Stimulated activated CD8-positive, alpha-beta memory T cell treated with anti-CD3 and anti-CD28 coated beads, Interleukin-7, amount 100 ng/mL, for 1 hour (primary cell): ENCODE data around the gene NARF.

Experiments
- DNase-seq, 2 donors: peaks; one replicate each; pipeline ENCODE4 v3.0.0-alpha.2; 2020; ENCODE audit warnings: low read depth in 2 of 2

Gene NARF

DNA sequence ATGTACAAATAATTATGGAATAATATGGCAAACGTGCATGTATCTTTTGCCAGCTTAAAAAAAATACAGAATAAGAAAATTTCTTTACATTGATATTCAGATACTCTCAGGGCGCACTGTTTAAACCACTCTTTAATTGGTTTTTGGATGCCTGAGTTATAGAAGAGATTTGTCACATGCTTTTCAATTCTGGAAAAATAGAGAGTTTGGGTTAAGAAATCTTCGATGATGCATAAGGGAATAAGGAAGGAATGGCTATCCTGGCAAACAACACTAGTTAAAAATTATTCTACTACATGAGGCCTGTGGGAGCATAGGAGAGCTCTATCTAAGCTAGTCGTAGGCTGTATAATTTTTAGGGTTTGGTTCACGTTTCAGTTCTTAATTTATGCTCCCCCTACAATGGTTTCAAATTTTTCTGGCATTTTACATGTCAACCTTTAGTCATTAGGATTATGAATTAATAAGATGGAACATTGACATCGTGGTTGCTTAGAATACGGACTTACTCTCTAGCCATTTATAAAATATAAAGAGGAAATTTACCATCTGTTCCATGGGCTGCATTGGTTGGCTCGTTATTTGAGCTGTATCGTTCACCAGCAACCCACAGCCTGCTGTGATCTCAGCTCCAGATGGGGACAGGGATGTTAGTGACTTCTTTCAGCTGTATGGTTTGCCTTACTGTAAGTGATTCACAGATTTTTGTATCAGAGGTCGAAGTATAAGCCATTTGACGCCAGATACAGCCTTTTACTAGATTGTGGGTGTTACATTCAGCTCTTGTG is 15.9 kb downstream of the NARF start:
- DNase-seq: no peak

- DNase-seq: no peak
Observed at GRCh38 chr17:82475458-82475857, 16.9 kb downstream of the NARF start.

GRCh38 chr17:82477934-82478333 is 19.4 kb downstream of the NARF start:
- DNase-seq: no peak

DNA sequence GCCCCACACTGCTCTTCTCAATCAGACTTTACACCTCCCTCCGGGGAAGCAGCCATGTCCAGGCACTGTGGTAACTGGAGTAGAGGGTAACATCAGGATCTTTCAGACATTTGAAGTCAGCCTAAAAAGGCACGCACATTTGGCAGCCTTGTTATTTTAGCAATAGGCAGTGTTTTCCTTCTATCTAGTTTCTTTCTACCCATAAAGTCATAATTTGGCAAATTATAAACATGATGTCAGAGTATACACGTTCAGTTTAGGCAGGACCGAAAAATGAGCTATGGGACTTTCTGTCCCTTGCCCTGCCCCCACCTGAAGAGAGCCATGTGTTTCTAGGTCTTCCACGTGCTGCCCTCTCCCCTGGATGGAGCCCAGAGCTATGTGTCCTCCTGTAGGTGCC is 21.1 kb downstream of the NARF start:
- no peak for DNase-seq

DNA sequence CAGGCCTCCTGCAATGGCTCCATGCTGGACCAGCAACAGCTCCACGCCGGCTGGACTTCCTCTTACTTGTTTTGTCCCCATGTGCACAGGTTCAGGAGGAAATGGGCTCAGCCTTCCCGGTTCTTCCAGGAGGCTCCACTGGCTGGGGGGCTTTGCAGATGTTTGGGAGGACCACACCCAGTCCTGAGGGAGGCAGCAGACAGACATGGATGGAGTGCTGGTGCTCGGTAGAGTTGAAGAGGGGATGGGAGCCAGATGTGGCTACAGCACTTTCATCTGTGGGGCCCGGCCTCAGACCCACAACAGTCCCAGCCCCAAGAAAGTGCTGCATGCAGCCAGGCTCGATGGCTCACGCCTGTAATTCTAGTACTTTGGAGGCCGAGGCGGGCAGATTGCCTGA is 21.8 kb downstream of the NARF start:
- no peak for DNase-seq

- no peak for DNase-seq
Observed at GRCh38 chr17:82483204-82483660, 24.7 kb downstream of the NARF start.

DNA sequence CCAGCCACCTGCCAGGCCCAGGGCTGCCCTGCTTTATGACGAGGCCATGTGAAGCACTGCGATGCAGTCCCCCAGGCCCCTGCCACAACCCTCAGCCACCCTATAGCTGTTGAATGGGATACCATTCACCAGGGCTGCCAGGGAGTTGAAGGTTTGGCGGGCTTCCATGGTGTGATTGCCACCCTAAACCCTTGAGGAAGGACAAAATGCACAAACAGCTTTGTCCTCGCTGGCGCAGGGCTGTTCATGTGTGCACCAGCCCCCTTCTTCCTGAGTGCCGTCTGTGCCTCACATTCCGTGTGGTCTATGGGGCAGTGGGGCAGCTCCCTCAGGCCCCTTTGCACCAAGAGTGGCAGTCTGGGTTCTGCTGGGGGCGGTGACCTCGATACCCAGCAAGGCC is 25.3 kb downstream of the NARF start:
- DNase-seq: no peak

DNA sequence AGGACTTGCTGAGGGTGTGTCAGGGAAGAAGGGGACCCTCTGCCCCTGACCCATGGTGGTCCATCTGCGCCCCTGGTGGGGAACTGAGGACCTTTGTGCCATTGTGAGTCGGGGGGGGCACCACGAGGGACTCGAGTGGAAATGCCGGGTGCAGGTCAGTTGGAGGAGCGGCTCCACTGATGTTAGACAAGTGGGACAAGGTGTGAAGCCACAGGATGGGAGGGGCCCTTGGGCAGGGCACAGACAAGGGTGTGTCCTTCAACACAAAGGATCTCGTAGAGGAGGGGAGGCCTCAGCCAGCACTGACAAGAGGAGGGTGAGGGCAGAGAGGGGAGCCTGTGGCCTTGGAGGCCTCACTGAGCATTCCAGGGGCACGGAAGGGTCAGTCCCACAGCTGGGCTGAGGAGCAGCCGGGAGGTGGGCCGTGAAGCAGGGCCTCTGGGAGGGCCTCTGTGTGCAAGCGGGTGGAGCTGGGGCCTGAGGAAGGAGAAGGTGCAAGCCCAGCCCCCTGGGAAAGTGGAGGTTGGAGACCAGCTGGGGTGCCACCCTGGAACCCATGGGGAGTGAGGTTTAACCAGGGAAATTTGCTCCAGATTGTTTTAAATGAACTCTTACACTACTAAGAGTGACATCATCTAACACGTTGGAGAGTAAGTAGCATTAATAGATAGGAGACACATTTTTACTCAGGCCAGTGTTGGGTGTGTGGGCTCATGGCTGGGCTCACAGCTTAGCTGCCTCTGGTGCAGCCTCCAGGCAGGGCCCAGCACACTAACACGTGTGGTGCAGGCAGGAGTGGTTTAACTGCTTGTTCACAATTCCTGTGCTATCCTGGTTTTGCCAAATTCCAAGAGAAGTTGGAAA is 27.9 kb downstream of the NARF start:
- DNase-seq: no peak

DNA sequence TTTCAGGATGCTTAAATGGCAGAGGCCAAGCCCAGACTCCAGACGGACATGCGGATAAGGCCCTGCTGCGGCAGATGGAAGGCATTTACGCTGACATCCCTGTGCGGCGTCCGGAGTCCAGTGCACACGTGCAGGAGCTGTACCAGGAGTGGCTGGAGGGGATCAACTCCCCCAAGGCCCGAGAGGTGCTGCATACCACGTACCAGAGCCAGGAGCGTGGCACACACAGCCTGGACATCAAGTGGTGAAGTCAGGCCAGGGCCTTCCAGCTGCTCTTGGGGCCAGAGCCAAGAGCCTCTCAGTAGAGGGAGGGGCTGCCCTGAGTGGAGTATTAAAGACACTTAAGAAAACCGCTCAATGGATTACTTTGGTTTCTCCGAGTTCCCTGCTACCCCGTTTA is 29.4 kb downstream of the NARF start:
- no peak for DNase-seq

DNA sequence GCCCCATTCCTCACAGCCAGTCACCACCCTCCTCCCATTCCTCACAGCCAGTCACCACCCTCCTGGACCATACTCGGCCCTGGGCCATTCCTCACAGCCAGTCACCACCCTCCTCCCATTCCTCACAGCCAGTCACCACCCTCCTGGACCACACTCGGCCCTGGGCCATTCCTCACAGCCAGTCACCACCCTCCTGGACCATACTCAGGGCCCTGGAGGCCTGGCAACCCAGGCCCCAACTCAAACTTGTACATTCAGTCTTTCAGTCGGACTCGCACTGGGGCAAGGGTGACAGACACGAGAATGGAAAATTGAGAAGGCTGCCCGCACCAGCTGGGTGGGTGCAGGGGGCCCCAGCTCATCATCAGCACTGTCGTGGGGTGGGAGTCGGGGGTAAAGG is 30.6 kb downstream of the NARF start:
- no peak for DNase-seq

DNA sequence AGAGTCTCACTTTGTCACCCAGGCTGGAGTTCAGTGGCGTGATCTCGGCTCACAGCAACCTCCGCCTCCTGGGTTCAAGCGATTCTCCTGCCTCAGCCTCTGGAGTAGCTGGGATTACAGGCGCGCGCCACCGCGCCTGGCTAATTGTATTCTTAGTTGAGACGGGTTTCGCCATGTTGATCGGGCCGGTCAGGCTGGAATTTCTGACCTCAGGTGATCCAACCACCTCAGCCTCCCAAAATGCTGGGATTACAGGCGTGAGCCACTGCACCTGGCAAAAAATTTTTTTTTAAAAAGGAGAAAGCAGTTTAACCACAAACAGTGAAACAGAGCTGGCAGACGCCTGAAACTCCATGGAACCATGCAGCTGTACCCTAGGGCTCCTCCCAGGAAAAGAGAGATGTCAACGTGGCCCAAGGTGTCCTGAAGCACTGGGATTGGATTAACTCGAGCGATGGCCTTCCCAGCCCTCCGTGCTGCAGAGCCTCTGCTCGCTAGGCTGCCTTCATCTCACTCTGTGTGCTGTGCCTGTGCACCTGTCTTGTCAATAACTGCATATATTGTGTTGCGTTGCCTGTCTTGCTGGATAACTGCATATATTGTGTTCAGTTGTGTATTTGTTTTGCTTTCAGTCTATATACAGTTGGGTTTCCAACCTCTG is 31.4 kb downstream of the NARF start:
- no peak for DNase-seq

DNA sequence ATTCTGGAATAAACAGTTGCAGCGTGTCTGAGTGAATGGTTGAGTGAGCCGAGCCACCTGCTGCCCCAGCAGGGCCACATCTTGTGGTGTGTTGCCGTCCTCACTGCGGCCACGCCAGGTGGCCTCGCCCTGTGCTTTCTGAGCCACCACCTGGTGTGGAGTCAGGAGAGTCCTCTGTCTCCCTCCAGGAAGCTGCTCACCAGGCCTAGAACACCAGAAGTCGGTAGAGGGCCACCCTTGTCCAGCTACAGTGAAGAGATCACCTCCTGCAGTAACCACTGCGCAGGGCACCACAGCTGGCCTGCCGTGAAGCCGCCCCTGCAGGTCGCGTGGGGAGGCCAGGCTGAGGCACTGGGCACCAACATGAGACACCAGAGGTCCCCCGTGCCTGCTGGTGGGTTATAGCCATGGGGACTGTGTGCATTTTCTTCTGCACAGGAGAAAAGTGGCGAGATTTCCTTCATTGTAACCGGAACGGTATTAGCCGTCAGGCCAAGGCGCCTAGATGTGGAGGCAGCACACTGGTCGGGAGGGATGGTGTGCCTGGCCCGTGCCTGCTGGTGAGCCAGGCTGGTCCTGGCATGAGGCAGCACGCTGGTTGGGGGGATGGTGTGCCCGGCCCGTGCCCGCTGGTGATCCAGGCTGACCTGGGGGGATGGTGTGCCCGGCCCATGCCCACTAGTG is 32.1 kb downstream of the NARF start:
- DNase-seq: no peak

GRCh38 chr17:82491196-82491530 is 32.6 kb downstream of the NARF start:
- DNase-seq: no peak

DNA sequence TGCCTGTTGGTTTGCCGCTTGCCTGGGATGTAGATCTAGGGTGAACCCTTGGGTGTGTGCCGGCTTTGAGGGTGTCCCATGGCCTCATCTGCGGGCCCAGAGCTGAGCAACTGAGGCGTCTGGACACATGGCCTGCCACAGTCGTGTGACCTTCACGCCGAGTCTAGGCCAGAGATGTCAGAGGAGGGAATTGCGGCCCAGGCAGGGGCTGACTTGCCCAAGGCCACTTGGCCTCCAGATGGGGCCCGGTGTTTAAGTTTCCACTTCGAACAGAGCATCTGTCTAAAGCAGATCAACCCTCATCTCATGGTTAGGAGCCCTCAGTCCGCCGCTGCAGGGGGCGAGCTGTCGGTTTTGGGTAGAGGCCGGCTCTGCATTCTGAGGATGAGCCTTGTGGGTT is 33.0 kb downstream of the NARF start:
- no peak for DNase-seq

DNA sequence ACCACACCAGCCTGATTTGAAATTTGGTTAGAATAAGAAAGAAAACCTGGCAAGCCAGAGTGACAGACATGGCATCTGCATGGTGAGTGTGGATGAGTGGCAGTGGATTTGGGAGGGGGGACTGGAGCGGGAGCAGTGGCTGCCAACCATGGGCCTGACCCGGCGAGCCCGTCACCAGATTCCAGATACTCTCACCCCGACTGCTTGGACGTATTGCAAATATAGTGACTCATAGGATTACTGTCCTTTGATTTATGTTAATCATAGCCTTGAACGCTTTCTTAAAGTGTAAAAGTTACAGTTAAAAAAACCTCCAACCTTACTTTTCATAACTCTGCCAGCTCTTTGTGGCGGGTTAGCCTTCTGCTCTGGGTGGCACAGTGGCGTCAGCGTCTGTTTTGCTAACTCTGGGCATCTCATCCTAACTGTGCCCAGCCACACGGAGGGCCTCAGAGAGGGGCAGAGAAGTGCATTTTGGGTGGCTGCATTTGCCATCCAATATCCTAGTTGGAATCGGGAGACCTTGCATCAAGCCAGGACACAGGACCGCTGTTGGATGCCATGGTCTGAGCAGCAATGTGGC is 34.2 kb downstream of the NARF start:
- DNase-seq: no peak

GRCh38 chr17:82493226-82493781 is 34.8 kb downstream of the NARF start:
- DNase-seq: no peak

DNA sequence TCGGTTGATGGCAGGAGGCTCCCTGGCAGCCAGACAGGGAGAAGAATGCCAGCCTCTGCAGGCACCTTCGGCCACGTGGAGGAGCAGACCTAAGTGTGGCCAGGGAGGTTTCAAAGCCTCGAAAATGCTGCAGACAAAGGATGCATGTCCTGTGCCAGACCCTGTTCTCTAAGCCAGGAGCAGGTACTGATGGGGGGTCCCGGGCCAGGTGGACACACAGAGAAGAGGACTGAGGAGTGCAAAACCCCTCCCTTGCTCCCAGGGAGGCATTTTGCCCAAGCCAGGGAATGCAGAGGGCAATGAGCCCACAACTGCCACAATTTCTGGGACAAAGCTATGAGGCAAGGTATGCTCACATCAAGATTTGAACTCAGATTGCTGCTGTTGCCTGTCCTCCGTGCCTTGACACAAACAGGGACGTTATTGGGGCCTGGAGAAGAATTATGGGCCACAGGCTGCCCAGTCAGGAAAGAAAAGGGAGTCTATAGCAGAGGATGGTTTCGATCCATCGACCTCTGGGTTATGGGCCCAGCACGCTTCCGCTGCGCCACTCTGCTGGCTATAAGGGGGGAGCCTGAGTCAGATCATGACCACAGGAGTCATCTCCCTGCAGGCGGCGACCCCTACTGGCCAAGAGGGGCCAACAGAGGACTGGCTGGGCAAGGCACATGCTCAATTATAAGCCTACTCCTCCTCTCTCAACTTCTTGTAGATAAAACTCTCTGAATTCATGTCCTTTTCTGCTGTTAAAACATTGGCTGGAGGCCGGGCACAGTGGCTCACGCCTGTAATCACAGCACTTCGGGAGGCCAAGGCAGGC is 35.9 kb downstream of the NARF start:
- DNase-seq: peak; percentile 81 to 84

GRCh38 chr17:82495844-82496528 is 37.4 kb downstream of the NARF start:
- DNase-seq: no peak

- peak; percentile 76 to 77 for DNase-seq
Observed at GRCh38 chr17:82496529-82497434, 38.2 kb downstream of the NARF start.
